Neutrophil (primary cell): ENCODE measurements around the gene GAS7.

Experiments used
- H3K27ac ChIP-seq: fragments of 200-600 bp; sonication (generic); 2 replicates; pipeline ENCODE4 v1.5.1; 2016; ENCODE audit warnings: mild to moderate bottlenecking, moderate library complexity
- H3K27me3 ChIP-seq: fragments of 200-600 bp; sonication (generic); 2 replicates; pipeline ENCODE4 v1.6.0; 2016; ENCODE audit warnings: mild to moderate bottlenecking
- H3K36me3 ChIP-seq: fragments of 200-600 bp; sonication (generic); 2 replicates; pipeline ENCODE4 v1.5.1; 2017
- H3K4me1 ChIP-seq, 2 experiments: fragments of 200-600 bp in 1 of 2; sonication (generic) in 1 of 2; 1 replicate in 1 of 2; 2 replicates in 1 of 2; pipeline versions ENCODE4 v1.5.1 to v1.6.1; 2013 to 2016; ENCODE audit warnings: low read depth in 1 of 2, low read length in 1 of 2, mild to moderate bottlenecking in 1 of 2, moderate library complexity in 1 of 2; ENCODE audit not compliant: control insufficient read depth in 1 of 2, insufficient read depth in 1 of 2
- H3K4me3 ChIP-seq, 2 experiments: fragments of 200-600 bp in 1 of 2; sonication (generic) in 1 of 2; 1 replicate in 1 of 2; 2 replicates in 1 of 2; pipeline ENCODE4 v1.5.1; 2013 to 2016; ENCODE audit warnings: low read depth in 1 of 2, low read length in 1 of 2, mild to moderate bottlenecking in 1 of 2, moderate library complexity in 1 of 2
- H3K9me3 ChIP-seq: fragments of 200-600 bp; sonication (generic); 2 replicates; pipeline ENCODE4 v1.5.1; 2016
- TF ChIP-seq, protein P1 (sequence below): fragments of 200-600 bp; sonication (generic); IDR thresholded peaks from 2 replicates; pipeline ENCODE4 v1.5.1; 2016; ENCODE audit warnings: antibody characterized with exemption

The GAS7 gene

DNA sequence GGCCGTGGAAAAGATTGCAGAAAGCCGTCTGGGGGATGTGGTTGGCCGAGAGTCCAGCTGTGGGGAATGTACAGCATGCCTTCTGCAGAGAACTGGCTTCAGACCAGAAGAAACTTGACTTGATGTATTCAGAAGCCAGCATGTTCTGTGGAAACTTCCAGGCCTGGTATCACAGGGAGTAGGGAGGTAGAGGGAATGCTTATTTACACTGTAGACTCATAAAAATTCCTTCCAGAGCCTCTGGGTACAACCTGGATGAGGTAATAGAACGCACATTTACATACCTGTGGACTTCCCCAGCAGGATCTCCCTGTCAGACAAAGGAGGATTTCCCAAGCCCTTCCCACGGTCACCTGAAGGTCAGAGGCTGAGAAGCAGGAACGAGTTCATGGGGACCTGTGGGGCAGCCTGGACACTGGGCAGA is 11.8 kb upstream of the GAS7 start:
- TF ChIP-seq, protein P1, sequence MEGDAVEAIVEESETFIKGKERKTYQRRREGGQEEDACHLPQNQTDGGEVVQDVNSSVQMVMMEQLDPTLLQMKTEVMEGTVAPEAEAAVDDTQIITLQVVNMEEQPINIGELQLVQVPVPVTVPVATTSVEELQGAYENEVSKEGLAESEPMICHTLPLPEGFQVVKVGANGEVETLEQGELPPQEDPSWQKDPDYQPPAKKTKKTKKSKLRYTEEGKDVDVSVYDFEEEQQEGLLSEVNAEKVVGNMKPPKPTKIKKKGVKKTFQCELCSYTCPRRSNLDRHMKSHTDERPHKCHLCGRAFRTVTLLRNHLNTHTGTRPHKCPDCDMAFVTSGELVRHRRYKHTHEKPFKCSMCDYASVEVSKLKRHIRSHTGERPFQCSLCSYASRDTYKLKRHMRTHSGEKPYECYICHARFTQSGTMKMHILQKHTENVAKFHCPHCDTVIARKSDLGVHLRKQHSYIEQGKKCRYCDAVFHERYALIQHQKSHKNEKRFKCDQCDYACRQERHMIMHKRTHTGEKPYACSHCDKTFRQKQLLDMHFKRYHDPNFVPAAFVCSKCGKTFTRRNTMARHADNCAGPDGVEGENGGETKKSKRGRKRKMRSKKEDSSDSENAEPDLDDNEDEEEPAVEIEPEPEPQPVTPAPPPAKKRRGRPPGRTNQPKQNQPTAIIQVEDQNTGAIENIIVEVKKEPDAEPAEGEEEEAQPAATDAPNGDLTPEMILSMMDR, result no peak
- Histone ChIP-seq H3K27me3 (no peaks in the 10 kb centered on the region), H3K4me1 (peaks cover 28 to 32% of the 10 kb centered on the region in 2 experiments), H3K4me3 (no peak overlapping the region), H3K9me3 (peaks cover 7% of the 10 kb centered on the region), H3K27ac (peak overlapping the region; percentile 34), H3K36me3 (no peaks in the 10 kb centered on the region)

DNA sequence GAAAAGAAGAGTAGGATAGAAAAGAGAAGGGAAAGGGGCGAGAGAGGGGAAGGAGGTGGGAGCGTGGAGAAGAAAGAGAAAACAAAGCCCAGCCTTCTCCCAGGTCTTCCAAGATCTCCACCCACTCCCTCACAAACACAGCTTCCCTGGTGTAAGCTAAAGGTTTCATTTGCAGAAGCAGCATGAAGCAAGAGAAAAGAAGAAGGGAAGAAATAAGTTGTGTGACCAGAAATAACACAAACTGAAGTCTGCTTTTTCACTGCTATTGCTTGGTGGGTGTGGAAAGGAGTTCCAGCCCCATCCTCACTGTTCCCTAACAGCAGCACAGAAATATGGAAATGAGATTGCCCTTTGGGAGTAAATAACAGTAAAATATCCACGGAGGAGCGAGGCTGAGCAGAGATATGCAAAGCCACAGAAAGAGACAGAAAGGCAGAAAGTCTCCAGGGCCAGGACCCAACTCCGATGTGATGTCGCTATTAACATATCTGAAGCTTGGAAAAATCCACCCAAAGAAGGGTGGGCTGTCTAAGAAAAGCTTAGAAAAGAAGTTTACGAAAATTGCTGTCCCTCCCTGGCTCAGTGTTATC is 10.3 kb upstream of the GAS7 start:
- H3K27ac ChIP-seq, result peak overlapping the region; percentile 51
- TF ChIP-seq, protein P1, result no peak
- H3K4me1 ChIP-seq, result peaks cover 28 to 32% of the 10 kb centered on the region in 2 experiments
- no peaks in the 10 kb centered on the region for H3K36me3 ChIP-seq
- no peak overlapping the region for H3K4me3 ChIP-seq
- H3K9me3 ChIP-seq, result peaks cover 13% of the 10 kb centered on the region
- H3K27me3 ChIP-seq, result no peaks in the 10 kb centered on the region

DNA sequence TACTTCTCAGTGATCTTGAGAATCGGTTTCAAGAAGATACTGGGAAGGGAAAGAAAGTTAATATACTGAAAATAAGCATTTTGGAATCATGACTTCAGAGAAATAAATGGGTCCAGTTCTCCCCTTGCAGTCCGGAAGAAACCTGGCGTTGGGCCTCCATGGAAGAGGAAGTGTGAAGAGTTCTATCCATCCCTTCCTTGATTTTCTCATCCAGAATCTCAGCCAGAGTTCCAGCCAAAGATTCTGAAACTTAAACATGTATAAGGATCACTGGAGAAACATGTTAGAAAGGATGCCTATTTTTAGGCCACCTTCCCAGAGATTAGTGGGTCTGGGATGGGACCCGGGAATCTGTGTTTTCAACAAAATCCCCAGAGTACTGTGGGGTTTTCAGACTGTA is 8.7 kb upstream of the GAS7 start:
- Histone ChIP-seq H3K36me3 (no peaks in the 10 kb centered on the region), H3K4me3 (no peak overlapping the region), H3K4me1 (peaks cover 28 to 32% of the 10 kb centered on the region in 2 experiments), H3K27ac (no peak overlapping the region), H3K9me3 (peaks cover 13% of the 10 kb centered on the region), H3K27me3 (no peaks in the 10 kb centered on the region)
- TF ChIP-seq, protein P1, result no peak

DNA sequence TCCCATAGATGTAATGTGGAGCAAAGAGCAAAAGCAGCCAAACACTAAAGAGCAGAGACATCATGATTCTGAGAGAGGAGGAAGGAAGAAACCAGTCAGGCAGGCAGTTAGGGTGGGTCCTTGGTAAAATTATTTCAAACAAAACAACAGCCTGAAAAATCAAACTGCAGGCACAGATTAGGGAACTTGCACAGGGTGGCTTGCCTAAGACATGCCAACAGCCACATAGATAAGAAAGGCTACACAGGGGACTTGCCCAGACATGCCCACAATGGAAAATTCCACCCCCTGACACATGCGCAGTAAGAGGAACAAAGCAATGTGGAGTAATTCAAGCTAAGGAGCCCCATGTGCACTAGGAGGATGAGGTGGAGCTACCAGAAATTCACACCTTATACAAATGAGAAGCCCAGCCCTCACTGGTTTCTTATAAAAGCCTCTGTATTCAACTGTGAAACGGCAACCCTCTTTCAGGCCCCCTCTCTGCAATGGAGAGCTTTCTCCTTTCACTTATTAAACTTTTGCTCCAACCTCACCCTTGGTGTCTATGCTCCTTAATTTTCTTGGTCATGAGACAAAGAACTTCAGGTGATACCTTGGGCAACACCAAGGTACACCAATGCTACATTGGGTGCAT is 7.3 kb upstream of the GAS7 start:
- Histone ChIP-seq H3K9me3 (peaks cover 13% of the 10 kb centered on the region), H3K36me3 (no peaks in the 10 kb centered on the region), H3K27me3 (peaks cover 12% of the 10 kb centered on the region), H3K27ac (no peak overlapping the region), H3K4me1 (peaks cover 18 to 23% of the 10 kb centered on the region in 2 experiments), H3K4me3 (no peak overlapping the region)
- TF ChIP-seq, protein P1, result no peak

DNA sequence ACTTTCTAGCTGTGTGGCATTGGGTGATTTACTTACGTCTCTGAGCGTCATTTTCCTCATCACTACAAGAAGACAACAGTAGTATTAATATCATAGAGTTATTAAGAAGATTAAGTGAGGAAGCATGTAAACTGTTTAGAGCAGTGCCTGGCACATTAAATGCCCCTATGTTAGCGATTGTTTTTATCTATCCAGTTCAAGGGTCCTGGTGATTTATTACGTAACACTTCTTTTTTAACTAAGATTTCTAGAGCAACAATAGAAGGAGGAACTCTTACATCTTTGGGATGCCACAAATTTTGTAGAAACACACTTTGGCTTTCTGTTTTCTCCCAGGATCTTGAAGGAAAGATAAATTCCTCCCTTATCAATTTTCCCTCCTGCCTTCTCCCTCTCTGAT is 3.3 kb upstream of the GAS7 start:
- H3K4me3 ChIP-seq, result no peak overlapping the region
- H3K27ac ChIP-seq, result no peak overlapping the region
- peaks cover 52% of the 10 kb centered on the region for H3K27me3 ChIP-seq
- H3K36me3 ChIP-seq, result no peaks in the 10 kb centered on the region
- peaks cover 13% of the 10 kb centered on the region for H3K9me3 ChIP-seq
- H3K4me1 ChIP-seq, result peaks cover 15 to 17% of the 10 kb centered on the region in 2 experiments
- TF ChIP-seq, protein P1, result no peak
